GM10847 (cell line): ENCODE data around the gene MFAP4.

Experiments
- POLR2A ChIP-seq: IDR thresholded peaks from 2 replicates; pipeline ENCODE4 v1.6.1; 2011; ENCODE audit not compliant: insufficient read length; ENCODE audit errors: extremely low read depth

Gene MFAP4

GRCh38 chr17:19386974-19387920 lies at the start of gene MFAP4:
Gene MFAP4, minus strand, starts transcription at chr17:19387190. Its CDS starts 35 bp downstream, at chr17:19387155.
- TF ChIP-seq POLR2A = no peak

GRCh38 chr17:19433727-19434340 lies 46.8 kb upstream of the MFAP4 start:
- TF ChIP-seq POLR2A = no peak

- TF ChIP-seq POLR2A = no peak
Measured at GRCh38 chr17:19433255-19433654, 46.3 kb upstream of the MFAP4 start.

- no peak for TF ChIP-seq POLR2A
Measured at GRCh38 chr17:19431691-19432090, 44.7 kb upstream of the MFAP4 start.

- TF ChIP-seq POLR2A = no peak
Measured at GRCh38 chr17:19426631-19427030, 39.6 kb upstream of the MFAP4 start.

- no peak for TF ChIP-seq POLR2A
Measured at GRCh38 chr17:19424934-19425868, 38.2 kb upstream of the MFAP4 start.

- TF ChIP-seq POLR2A = no peak
Measured at GRCh38 chr17:19421926-19422325, 34.9 kb upstream of the MFAP4 start.

- TF ChIP-seq POLR2A = no peak
Measured at GRCh38 chr17:19421219-19421618, 34.2 kb upstream of the MFAP4 start.

- no peak for TF ChIP-seq POLR2A
Measured at GRCh38 chr17:19418251-19418992, 31.4 kb upstream of the MFAP4 start.

- TF ChIP-seq POLR2A = no peak
Measured at GRCh38 chr17:19417611-19418010, 30.6 kb upstream of the MFAP4 start.

- no peak for TF ChIP-seq POLR2A
Measured at GRCh38 chr17:19415806-19416775, 29.1 kb upstream of the MFAP4 start.

GRCh38 chr17:19415311-19415710 lies 28.3 kb upstream of the MFAP4 start:
- no peak for TF ChIP-seq POLR2A
